ENCODE results near the gene DUOXA2.

DUOXA2 gene

DNA sequence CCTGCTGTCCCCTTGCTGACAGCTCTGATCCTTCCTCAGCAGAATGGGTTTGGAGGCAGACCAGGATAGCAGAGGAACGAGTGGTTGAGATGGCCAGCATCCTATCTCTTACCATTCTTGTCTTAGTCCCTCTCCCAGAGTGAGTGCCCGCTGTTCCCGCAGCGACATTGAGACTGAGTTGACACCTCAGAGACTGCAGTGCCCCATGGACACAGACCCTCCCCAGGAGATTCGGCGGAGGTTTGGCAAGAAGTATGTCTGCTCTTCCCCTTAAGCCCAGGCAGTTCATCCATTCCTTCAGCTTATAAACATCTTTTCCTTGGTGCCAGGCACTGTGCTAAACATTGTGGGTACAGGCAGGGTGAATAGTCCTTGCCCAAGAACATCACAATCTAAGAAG is 36.9 kb downstream of the DUOXA2 start:
- TF ChIP-seq JUND (IDR thresholded peaks at IDR 0.05; ENCODE audit: low read depth) = no peak
- no peak for DNase-seq (ENCODE audit: low read depth in 1 of 2, low spot score in 1 of 2)
- in situ Hi-C loops (cut with HindIII; ENCODE audit: low pct_unique_long_range_greater_than_20kb, low sequenced_read_pairs) = no loop called here

DNA sequence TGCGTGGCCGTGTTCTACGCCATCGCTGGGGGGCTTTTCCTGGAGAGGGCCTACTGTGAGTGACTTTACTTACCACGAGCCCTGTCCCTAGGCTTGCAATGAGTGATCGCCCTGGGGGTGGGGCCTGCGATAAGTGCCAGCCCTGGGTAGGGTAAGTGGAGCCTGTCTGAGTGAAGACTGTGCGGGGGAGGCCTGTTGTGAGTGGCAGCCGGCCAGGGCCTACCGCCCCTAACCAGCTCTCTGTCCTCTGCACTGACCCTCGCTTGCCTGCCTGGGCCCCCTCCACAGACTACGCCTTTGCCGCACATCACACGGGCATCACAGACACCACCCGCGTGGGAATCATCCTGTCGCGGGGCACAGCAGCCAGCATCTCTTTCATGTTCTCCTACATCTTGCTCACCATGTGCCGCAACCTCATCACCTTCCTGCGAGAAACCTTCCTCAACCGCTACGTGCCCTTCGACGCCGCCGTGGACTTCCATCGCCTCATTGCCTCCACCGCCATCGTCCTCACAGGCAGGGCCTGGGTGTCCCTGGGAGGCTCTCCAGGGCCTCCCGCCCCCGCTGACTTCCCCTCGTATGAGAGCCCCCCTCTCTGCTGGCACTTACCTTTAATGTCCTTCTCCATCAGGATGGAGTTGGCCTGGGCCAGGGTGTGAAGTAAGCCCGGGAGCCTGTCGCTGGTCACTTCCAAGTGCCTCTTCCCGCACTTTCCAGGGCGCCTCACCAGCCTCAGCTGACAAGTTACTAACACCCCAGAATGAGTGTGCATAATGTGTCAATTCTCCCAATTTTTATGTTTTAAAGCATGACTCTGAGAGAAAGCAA is 38.1 kb downstream of the DUOXA2 start:
- no peak for TF ChIP-seq JUND (IDR thresholded peaks at IDR 0.05; ENCODE audit: low read depth)
- DNase-seq (ENCODE audit: low read depth in 1 of 2, low spot score in 1 of 2) = no peak
- in situ Hi-C loops (cut with HindIII; ENCODE audit: low pct_unique_long_range_greater_than_20kb, low sequenced_read_pairs) = no loop called here

DNA sequence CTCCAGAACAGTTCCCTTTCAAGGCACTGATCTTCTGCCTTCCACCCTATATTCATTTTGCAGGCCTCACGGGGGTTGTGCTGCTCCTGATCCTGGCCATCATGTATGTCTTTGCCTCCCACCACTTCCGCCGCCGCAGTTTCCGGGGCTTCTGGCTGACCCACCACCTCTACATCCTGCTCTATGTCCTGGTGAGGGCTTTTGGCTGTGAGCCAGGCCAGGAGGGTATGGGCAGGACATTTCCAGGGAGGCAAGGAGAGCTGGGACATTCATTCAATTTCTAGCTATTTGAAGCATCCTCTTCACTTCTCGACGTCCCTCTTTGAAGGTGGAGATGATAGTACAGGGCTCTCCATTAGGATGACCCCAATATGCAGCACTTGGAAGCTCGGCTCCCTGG is 41.6 kb downstream of the DUOXA2 start:
- TF ChIP-seq JUND (IDR thresholded peaks at IDR 0.05; ENCODE audit: low read depth) = no peak
- in situ Hi-C loops (cut with HindIII; ENCODE audit: low pct_unique_long_range_greater_than_20kb, low sequenced_read_pairs) = no loop called here
- DNase-seq (ENCODE audit: low read depth in 1 of 2, low spot score in 1 of 2) = no peak

GRCh38 chr15:45156744-45157455 is 42.8 kb downstream of the DUOXA2 start:
- DNase-seq (ENCODE audit: low read depth in 1 of 2, low spot score in 1 of 2) = no peak
- in situ Hi-C loops (cut with HindIII; ENCODE audit: low pct_unique_long_range_greater_than_20kb, low sequenced_read_pairs) = no loop called here
- TF ChIP-seq JUND (IDR thresholded peaks at IDR 0.05; ENCODE audit: low read depth) = no peak

- no peak for DNase-seq (ENCODE audit: low read depth in 1 of 2, low spot score in 1 of 2)
- TF ChIP-seq JUND (IDR thresholded peaks at IDR 0.05; ENCODE audit: low read depth) = no peak
- in situ Hi-C loops (cut with HindIII; ENCODE audit: low pct_unique_long_range_greater_than_20kb, low sequenced_read_pairs) = no loop called here
Observed at GRCh38 chr15:45157974-45158373, 43.8 kb downstream of the DUOXA2 start.

GRCh38 chr15:45161666-45162065 is 47.5 kb downstream of the DUOXA2 start:
- no peak for TF ChIP-seq JUND (IDR thresholded peaks at IDR 0.05; ENCODE audit: low read depth)
- no peak for DNase-seq (ENCODE audit: low read depth in 1 of 2, low spot score in 1 of 2)
- in situ Hi-C loops (cut with HindIII; ENCODE audit: low pct_unique_long_range_greater_than_20kb, low sequenced_read_pairs) = no loop called here

GRCh38 chr15:45162771-45163507 is 48.8 kb downstream of the DUOXA2 start:
- in situ Hi-C loops (cut with HindIII; ENCODE audit: low pct_unique_long_range_greater_than_20kb, low sequenced_read_pairs) = no loop called here
- TF ChIP-seq JUND (IDR thresholded peaks at IDR 0.05; ENCODE audit: low read depth) = no peak
- DNase-seq (ENCODE audit: low read depth in 1 of 2, low spot score in 1 of 2) = peak; percentile 78 to 93

DNA sequence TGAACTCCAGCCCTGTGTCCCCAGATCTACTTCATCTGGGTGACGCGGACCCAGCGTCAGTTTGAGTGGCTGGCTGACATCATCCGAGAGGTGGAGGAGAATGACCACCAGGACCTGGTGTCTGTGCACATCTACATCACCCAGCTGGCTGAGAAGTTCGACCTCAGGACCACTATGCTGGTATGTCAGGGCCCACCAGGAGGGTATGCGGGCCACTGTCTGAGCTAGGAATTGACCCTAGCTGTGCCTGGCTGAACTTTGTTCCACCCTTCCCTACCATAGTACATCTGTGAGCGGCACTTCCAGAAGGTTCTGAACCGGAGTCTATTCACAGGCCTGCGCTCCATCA is 49.4 kb downstream of the DUOXA2 start:
- no peak for DNase-seq (ENCODE audit: low read depth in 1 of 2, low spot score in 1 of 2)
- TF ChIP-seq JUND (IDR thresholded peaks at IDR 0.05; ENCODE audit: low read depth) = no peak
- in situ Hi-C loops (cut with HindIII; ENCODE audit: low pct_unique_long_range_greater_than_20kb, low sequenced_read_pairs) = no loop called here

GRCh38 chr15:45164914-45165313 is 50.8 kb downstream of the DUOXA2 start:
- TF ChIP-seq JUND (IDR thresholded peaks at IDR 0.05; ENCODE audit: low read depth) = no peak
- in situ Hi-C loops (cut with HindIII; ENCODE audit: low pct_unique_long_range_greater_than_20kb, low sequenced_read_pairs) = no loop called here
- DNase-seq (ENCODE audit: low read depth in 1 of 2, low spot score in 1 of 2) = no peak

DNA sequence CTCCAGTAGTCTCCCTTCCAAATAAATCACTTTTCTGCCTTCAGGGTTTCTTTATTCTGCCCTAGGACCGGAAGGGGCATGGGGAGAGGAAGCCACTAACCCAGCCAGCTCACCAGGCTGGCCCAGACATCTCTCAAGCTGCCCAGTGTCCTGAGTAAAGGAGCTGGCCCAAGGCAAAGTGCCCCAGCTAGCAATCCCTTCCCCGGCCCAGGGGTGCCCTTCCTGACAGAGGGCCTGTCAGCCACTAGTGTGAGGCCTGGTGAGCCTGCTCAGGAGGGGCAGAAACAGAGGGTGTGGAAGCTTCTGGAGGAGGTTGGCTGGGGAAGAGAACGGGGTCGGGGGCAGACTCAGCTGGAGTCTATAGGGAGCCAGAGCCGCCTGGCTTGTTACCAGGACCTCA is 51.4 kb downstream of the DUOXA2 start:
- no peak for TF ChIP-seq JUND (IDR thresholded peaks at IDR 0.05; ENCODE audit: low read depth)
- no peak for DNase-seq (ENCODE audit: low read depth in 1 of 2, low spot score in 1 of 2)
- in situ Hi-C loops (cut with HindIII; ENCODE audit: low pct_unique_long_range_greater_than_20kb, low sequenced_read_pairs) = no loop called here

DNA sequence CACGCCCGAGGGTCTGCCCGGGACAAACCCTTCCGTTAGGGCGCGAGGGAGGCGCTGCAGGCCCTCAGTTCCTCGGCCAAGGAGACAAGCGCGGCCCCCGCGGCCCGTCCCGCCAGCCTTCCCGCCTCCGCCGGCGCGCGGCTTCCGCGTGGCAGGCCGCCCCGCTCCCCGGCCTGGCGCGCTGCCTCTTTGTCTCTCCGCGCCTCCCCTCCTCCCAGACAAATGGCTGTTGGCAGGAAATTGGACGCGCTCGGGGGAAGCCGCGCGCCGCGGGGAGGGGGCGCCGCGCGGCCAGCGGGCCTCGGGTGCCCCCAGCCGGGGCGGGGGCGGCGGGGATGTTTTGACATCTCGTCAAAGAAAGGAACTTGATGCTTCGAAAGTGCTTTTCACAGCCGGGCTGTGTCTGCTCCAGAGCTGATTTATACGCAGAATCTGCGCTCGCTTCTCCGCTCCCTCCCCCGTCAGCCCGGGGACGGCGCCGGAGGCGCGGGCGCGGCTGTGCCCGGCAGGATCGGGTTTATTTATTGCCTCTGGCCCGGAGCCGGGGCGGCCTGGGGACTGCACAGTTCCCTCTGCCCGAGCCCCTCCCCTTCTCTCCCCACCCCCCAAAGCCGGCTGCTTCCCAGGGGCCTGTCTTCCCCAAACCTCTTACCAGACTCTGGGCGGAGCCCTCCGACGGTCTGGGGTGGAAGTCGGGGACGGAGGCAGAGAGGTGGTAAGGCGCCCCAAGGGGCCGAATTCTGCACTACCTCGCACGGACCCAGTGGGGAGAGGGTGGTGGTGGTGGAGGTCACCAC is 52.9 kb downstream of the DUOXA2 start:
- in situ Hi-C loops (cut with HindIII; ENCODE audit: low pct_unique_long_range_greater_than_20kb, low sequenced_read_pairs) = no loop called here
- peak; percentile 84 to 87 for DNase-seq (ENCODE audit: low read depth in 1 of 2, low spot score in 1 of 2)
- no peak for TF ChIP-seq JUND (IDR thresholded peaks at IDR 0.05; ENCODE audit: low read depth)

DNA sequence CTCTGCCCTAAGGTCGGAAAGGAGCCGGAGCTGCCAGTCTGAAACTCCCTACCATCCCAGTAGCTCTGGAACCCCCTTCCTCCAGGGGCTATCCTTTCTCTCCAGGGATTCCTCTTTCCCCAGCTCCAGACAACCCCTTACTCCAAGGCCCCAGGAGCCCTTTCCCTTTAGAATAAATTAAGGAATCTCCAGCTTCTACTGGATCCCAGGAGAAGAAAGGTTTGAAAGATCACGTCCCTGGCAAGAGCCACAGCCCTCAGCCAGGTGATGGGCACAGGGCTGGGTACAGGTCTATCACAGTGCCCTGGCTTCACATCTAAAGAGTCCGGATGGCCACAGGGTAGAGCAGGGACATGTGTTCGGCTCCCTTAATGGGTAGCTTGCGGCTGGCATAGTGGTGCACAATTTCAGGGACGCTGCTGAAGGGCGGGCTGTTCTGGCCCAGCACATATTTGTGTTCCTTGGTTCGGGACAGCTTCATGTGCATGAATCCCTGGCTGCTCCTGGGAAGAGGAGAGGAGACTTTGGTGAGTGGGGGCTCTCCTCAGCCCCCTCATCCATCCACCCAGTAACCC is 53.6 kb downstream of the DUOXA2 start:
- no peak for TF ChIP-seq JUND (IDR thresholded peaks at IDR 0.05; ENCODE audit: low read depth)

More for the DNA sequence above, 53.6 kb downstream of the DUOXA2 start:
- no peak for DNase-seq (ENCODE audit: low read depth in 1 of 2, low spot score in 1 of 2)
- in situ Hi-C loops (cut with HindIII; ENCODE audit: low pct_unique_long_range_greater_than_20kb, low sequenced_read_pairs) = no loop called here
